Measurements from ENCODE around the gene NRG2.

NRG2 gene

DNA sequence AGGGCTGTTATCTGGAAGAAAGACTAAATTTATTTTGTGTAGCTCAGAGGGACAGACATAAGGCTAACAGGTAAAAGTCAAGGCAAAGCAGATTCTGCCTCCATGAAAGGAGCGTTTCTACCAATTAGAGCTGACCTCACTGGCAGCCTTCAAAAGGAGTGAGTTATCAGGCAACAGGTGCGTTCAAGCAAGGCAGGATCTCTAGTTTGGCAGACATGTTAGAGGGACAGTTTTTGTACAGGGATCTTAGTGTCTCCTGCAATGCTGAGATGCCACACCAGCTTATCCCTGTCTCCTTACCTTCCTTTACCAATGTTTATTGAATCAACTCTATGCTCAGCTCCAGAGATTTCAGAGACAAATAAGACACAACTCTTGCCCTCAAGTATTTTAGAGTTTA lies 73.8 kb downstream of the NRG2 start:
- WGBS: 76% methylated on average over 2 of the region's 2 CpGs
- H3K9me3 ChIP-seq (ENCODE audit: insufficient read depth, low read depth, low read length): no peaks in the 10 kb centered on the region
- no peak overlapping the region for H3K9ac ChIP-seq (ENCODE audit: low read depth, low read length)
- no peaks in the 10 kb centered on the region for H3K4me1 ChIP-seq (ENCODE audit: insufficient read depth, low read length)
- H3K27ac ChIP-seq (ENCODE audit: low read depth, low read length): no peak overlapping the region
- no peak overlapping the region for H3K4me3 ChIP-seq (ENCODE audit: low read length)
- H3K27me3 ChIP-seq (ENCODE audit: insufficient read depth, low read length): peaks cover 20% of the 10 kb centered on the region
- H3K36me3 ChIP-seq (ENCODE audit: insufficient read depth, low read length): no peaks in the 10 kb centered on the region

DNA sequence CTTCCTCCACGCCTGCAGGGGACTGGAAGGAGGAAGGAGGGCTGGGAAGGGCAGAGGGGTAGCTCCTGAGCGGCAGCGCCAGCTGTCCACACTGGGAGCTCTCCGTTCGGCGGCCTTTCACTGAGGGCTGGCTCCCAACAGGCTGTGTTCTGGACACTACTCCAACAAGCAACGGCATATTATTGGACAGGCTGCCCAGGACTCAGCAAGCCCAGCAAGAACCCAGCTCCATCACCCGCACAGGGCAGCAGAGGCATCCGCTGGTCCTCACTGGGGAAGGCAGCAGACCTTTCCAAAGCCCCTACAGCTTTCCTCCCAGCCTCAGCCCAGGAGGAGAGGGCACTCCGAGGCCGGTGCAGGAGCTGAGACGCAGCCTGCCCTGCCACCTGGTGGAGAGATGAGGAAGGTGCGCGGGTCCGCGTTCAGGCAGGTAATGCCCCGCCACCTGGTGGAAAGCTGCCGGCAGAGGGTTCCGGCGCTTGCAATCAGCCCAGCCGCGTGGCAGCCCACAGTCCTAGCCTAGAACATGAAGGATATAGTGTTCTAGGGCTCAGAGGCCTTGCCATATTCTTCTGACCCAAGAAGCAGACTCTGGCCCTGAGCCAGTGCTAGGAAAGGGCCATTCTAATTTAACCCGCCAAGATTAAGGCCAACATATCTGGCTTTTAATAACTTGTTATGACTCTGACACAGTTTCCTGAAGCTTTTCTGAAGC lies 74.4 kb downstream of the NRG2 start:
- Histone ChIP-seq H3K27ac (ENCODE audit: low read depth, low read length) (no peak overlapping the region), H3K27me3 (ENCODE audit: insufficient read depth, low read length) (peaks cover 20% of the 10 kb centered on the region), H3K4me1 (ENCODE audit: insufficient read depth, low read length) (no peaks in the 10 kb centered on the region), H3K9me3 (ENCODE audit: insufficient read depth, low read depth, low read length) (no peaks in the 10 kb centered on the region), H3K4me3 (ENCODE audit: low read length) (no peak overlapping the region), H3K36me3 (ENCODE audit: insufficient read depth, low read length) (no peaks in the 10 kb centered on the region), H3K9ac (ENCODE audit: low read depth, low read length) (no peak overlapping the region)
- 33% methylated on average over 23 of the region's 23 CpGs for WGBS

GRCh38 chr5:139967353-139967752 lies 75.7 kb downstream of the NRG2 start:
- no peak overlapping the region for H3K9ac ChIP-seq (ENCODE audit: low read depth, low read length)
- H3K36me3 ChIP-seq (ENCODE audit: insufficient read depth, low read length): no peaks in the 10 kb centered on the region
- H3K27ac ChIP-seq (ENCODE audit: low read depth, low read length): no peak overlapping the region
- no peaks in the 10 kb centered on the region for H3K9me3 ChIP-seq (ENCODE audit: insufficient read depth, low read depth, low read length)
- 91% methylated on average over 8 of the region's 8 CpGs for WGBS
- peaks cover 20% of the 10 kb centered on the region for H3K27me3 ChIP-seq (ENCODE audit: insufficient read depth, low read length)
- H3K4me3 ChIP-seq (ENCODE audit: low read length): no peak overlapping the region
- no peaks in the 10 kb centered on the region for H3K4me1 ChIP-seq (ENCODE audit: insufficient read depth, low read length)

GRCh38 chr5:139966856-139967255 lies 76.2 kb downstream of the NRG2 start:
- H3K27me3 ChIP-seq (ENCODE audit: insufficient read depth, low read length): peaks cover 20% of the 10 kb centered on the region
- no peak overlapping the region for H3K4me3 ChIP-seq (ENCODE audit: low read length)
- no peaks in the 10 kb centered on the region for H3K9me3 ChIP-seq (ENCODE audit: insufficient read depth, low read depth, low read length)
- no peaks in the 10 kb centered on the region for H3K36me3 ChIP-seq (ENCODE audit: insufficient read depth, low read length)
- H3K27ac ChIP-seq (ENCODE audit: low read depth, low read length): no peak overlapping the region
- WGBS: 97% methylated on average over 4 of the region's 4 CpGs
- no peak overlapping the region for H3K9ac ChIP-seq (ENCODE audit: low read depth, low read length)
- H3K4me1 ChIP-seq (ENCODE audit: insufficient read depth, low read length): no peaks in the 10 kb centered on the region

DNA sequence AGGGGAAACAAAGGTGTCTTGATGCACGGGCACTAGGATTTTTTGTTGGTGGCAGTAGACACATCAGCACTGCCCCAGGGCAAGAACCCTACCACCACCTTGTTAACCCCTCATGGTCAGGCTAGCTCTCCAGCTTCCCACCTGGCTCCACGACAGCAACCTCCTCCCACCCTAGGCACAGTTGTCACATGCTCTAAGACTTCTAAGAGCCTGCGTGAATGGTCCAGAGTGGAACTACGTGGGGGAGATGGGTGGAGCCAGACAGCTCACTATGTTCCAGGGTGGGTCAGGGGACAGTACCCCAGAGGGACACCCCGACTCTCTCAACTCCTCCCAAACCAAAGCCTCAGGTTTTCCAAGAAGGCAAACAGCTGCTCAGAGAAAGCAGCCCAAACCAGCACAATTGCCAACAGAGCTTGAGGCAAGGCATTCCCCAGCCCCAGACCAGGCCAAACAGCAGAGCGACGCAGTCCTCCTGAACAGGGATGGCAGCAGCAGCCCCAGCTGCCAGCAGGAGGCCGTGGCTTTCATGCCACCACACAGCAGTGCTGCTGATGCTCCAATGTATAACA lies 78.0 kb downstream of the NRG2 start:
- Histone ChIP-seq H3K27ac (ENCODE audit: low read depth, low read length) (no peak overlapping the region), H3K36me3 (ENCODE audit: insufficient read depth, low read length) (no peaks in the 10 kb centered on the region), H3K9me3 (ENCODE audit: insufficient read depth, low read depth, low read length) (no peaks in the 10 kb centered on the region), H3K4me3 (ENCODE audit: low read length) (no peak overlapping the region), H3K4me1 (ENCODE audit: insufficient read depth, low read length) (no peaks in the 10 kb centered on the region), H3K9ac (ENCODE audit: low read depth, low read length) (no peak overlapping the region), H3K27me3 (ENCODE audit: insufficient read depth, low read length) (peaks cover 11% of the 10 kb centered on the region)
- 86% methylated on average over 8 of the region's 8 CpGs for WGBS

GRCh38 chr5:139964266-139964993 lies 78.7 kb downstream of the NRG2 start:
- H3K9ac ChIP-seq (ENCODE audit: low read depth, low read length): no peak overlapping the region
- peaks cover 6% of the 10 kb centered on the region for H3K27me3 ChIP-seq (ENCODE audit: insufficient read depth, low read length)
- no peak overlapping the region for H3K27ac ChIP-seq (ENCODE audit: low read depth, low read length)
- H3K9me3 ChIP-seq (ENCODE audit: insufficient read depth, low read depth, low read length): no peaks in the 10 kb centered on the region
- 85% methylated on average over 3 of the region's 4 CpGs for WGBS
- H3K36me3 ChIP-seq (ENCODE audit: insufficient read depth, low read length): no peaks in the 10 kb centered on the region
- no peak overlapping the region for H3K4me3 ChIP-seq (ENCODE audit: low read length)
- no peaks in the 10 kb centered on the region for H3K4me1 ChIP-seq (ENCODE audit: insufficient read depth, low read length)

GRCh38 chr5:139962445-139962844 lies 80.7 kb downstream of the NRG2 start:
- H3K27ac ChIP-seq (ENCODE audit: low read depth, low read length): no peak overlapping the region
- H3K4me3 ChIP-seq (ENCODE audit: low read length): no peak overlapping the region
- WGBS: 77% methylated on average over 1 of the region's 1 CpG
- H3K4me1 ChIP-seq (ENCODE audit: insufficient read depth, low read length): no peaks in the 10 kb centered on the region
- no peaks in the 10 kb centered on the region for H3K36me3 ChIP-seq (ENCODE audit: insufficient read depth, low read length)
- H3K9ac ChIP-seq (ENCODE audit: low read depth, low read length): no peak overlapping the region
- H3K27me3 ChIP-seq (ENCODE audit: insufficient read depth, low read length): no peaks in the 10 kb centered on the region
- H3K9me3 ChIP-seq (ENCODE audit: insufficient read depth, low read depth, low read length): no peaks in the 10 kb centered on the region

DNA sequence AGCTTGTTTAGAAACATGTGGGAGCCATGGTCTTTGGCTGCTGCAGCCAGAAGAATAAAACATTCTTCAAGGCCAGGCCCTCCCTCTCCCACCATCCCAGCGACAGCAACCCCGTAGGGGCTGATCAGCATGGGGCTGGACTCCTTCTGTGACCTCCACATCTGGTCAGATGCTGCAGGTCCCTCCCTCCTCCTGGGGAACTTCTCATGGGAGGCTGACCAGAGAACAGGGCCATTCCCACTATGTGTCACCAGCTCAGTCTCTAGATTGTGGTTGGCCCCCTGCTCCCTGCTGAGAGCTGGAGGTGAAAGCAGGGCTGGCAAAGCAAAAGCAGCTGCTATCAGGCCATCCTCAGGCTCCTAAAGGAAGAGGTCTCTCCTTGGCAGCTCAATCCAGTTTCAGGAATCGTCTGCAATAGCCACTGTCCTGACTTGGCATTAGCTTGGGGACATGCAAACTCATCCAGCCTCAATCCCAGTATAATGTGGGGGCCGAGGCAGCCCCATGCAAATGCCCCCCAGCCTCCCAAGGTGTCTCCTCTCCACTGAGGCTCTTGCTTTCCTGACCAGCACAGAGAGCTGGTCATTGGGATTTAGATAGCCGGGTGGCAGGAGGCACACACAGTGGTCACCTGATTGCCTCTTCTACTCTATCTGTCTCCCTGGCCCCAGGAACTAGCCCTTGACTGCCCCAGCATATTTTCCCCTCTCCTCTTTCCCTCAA lies 81.5 kb downstream of the NRG2 start:
- no peak overlapping the region for H3K4me3 ChIP-seq (ENCODE audit: low read length)
- no peaks in the 10 kb centered on the region for H3K9me3 ChIP-seq (ENCODE audit: insufficient read depth, low read depth, low read length)
- H3K36me3 ChIP-seq (ENCODE audit: insufficient read depth, low read length): no peaks in the 10 kb centered on the region
- 68% methylated on average over 5 of the region's 5 CpGs for WGBS
- no peak overlapping the region for H3K27ac ChIP-seq (ENCODE audit: low read depth, low read length)
- no peaks in the 10 kb centered on the region for H3K27me3 ChIP-seq (ENCODE audit: insufficient read depth, low read length)
- H3K9ac ChIP-seq (ENCODE audit: low read depth, low read length): no peak overlapping the region
- no peaks in the 10 kb centered on the region for H3K4me1 ChIP-seq (ENCODE audit: insufficient read depth, low read length)

GRCh38 chr5:139960723-139961383 lies 82.2 kb downstream of the NRG2 start:
- Histone ChIP-seq H3K9ac (ENCODE audit: low read depth, low read length) (no peak overlapping the region), H3K4me3 (ENCODE audit: low read length) (no peak overlapping the region), H3K27ac (ENCODE audit: low read depth, low read length) (no peak overlapping the region), H3K27me3 (ENCODE audit: insufficient read depth, low read length) (no peaks in the 10 kb centered on the region), H3K9me3 (ENCODE audit: insufficient read depth, low read depth, low read length) (no peaks in the 10 kb centered on the region), H3K4me1 (ENCODE audit: insufficient read depth, low read length) (peaks cover under 1% of the 10 kb centered on the region), H3K36me3 (ENCODE audit: insufficient read depth, low read length) (no peaks in the 10 kb centered on the region)
- WGBS: 89% methylated on average over 9 of the region's 9 CpGs

GRCh38 chr5:139958432-139959148 lies 84.5 kb downstream of the NRG2 start:
- Histone ChIP-seq H3K9me3 (ENCODE audit: insufficient read depth, low read depth, low read length) (no peaks in the 10 kb centered on the region), H3K4me3 (ENCODE audit: low read length) (no peak overlapping the region), H3K27ac (ENCODE audit: low read depth, low read length) (no peak overlapping the region), H3K36me3 (ENCODE audit: insufficient read depth, low read length) (no peaks in the 10 kb centered on the region), H3K9ac (ENCODE audit: low read depth, low read length) (no peak overlapping the region), H3K4me1 (ENCODE audit: insufficient read depth, low read length) (peaks cover 16% of the 10 kb centered on the region), H3K27me3 (ENCODE audit: insufficient read depth, low read length) (no peaks in the 10 kb centered on the region)
- 80% methylated on average over 4 of the region's 4 CpGs for WGBS

Measured in HUES64 (cell line).